ENCODE data around the gene COPG1. TPM values are rescaled to one million over a fixed set of nuclear protein-coding genes. Genes with fewer than 3 reads are reported as not detected.

Gene COPG1
- total and polyA plus RNA-seq, 2 of the 13 experiments (the other 11 are each of a cell fraction or from before 2014, with no cell fraction given), result 98.6 to 166 TPM

GRCh38 chr3:129271674-129272073 is 22.3 kb downstream of the COPG1 start:
- Histone ChIP-seq H3K9ac (ENCODE audit: insufficient read depth, low read depth, low read length) (no peak overlapping the region), H3K36me3 (replicated peaks in 1 of 2; ENCODE audit: control insufficient read depth in 1 of 2, insufficient read depth in 2 of 2, low read length in 2 of 2) (peaks cover 36 to 96% of the 10 kb centered on the region in 2 experiments), H3K4me1 (ENCODE audit: insufficient read depth, low read length) (no peaks in the 10 kb centered on the region), H3K27me3 (ENCODE audit: control insufficient read depth in 1 of 2, insufficient read depth in 2 of 2, low read length in 2 of 2) (no peaks in the 10 kb centered on the region), H4K20me1 (ENCODE audit: insufficient read depth, low read length) (no peaks in the 10 kb centered on the region), H2AFZ (ENCODE audit: low read length) (no peak overlapping the region), H3K27ac (ENCODE audit: extremely low read length, insufficient read depth, low read length) (no peak overlapping the region), H3K9me3 (ENCODE audit: low read length) (no peaks in the 10 kb centered on the region), H3K4me2 (ENCODE audit: low read depth, low read length) (no peak overlapping the region), H3K79me2 (ENCODE audit: insufficient read depth, low read length) (peaks cover 2% of the 10 kb centered on the region), H3K4me3 (replicated peaks in 1 of 3; ENCODE audit: insufficient read depth in 1 of 3, low read depth in 2 of 3, low read length in 3 of 3) (no peak overlapping the region)
- POLR2A ChIA-PET, result interaction anchor here (0.9 kb wide), 1 partner anchor 11 kb away, joined by 3 read pairs; no protein-coding TSS in a partner anchor
- CTCF ChIA-PET (ENCODE audit: low intra/inter-chr PET ratio, low total read pairs), result no interaction called here
- WGBS (ENCODE audit: low lambda C conversion rate), result 95% methylated on average over 2 of the region's 11 CpGs
- FAIRE-seq, result no peak
- intact Hi-C loops (cut with micrococcal nuclease; ENCODE audit: unreplicated experiment), result no loop called here
- DNase-seq (ENCODE audit: low spot score), result no peak
- no TSS peak for BruUV-seq (replicated peaks)
- ATAC-seq, result no peak; the same call in 1 of the 3 replicates
- in situ Hi-C loops (cut with HindIII; ENCODE audit: extremely low pct_ligation_motif_present, low pct_unique_long_range_greater_than_20kb), result no loop called here
- TF ChIP-seq ZNF691 (CRISPR knock-in tag; IDR thresholded peaks at IDR 0.05; ENCODE audit: borderline replicate concordance, low read depth) (no peak), AGO2 (optimal IDR thresholded peaks at IDR 0.05; ENCODE audit: low read depth, low read length) (peak; percentile 65), ETV5 (CRISPR knock-in tag; IDR thresholded peaks at IDR 0.05; ENCODE audit: borderline replicate concordance) (no peak), MAFF (IDR thresholded peaks at IDR 0.05; ENCODE audit: low read depth, low read length) (no peak), TAF15 (IDR thresholded peaks at IDR 0.05; ENCODE audit: low read depth, low read length, poor library complexity, severe bottlenecking) (no peak), ZNF280D (CRISPR knock-in tag; IDR thresholded peaks at IDR 0.05) (no peak), ZSCAN30 (CRISPR knock-in tag; IDR thresholded peaks at IDR 0.05) (no peak), RBFOX2 (IDR thresholded peaks at IDR 0.05; ENCODE audit: low read depth, low read length) (peak; percentile 41; the same call in 1 of the 2 replicates), MAFG (CRISPR knock-in tag; IDR thresholded peaks at IDR 0.05) (no peak), RBM22 (optimal IDR thresholded peaks at IDR 0.05; ENCODE audit: low read length) (peak; percentile 15), TBL1XR1 (IDR thresholded peaks at IDR 0.05; ENCODE audit: borderline replicate concordance, low read length, partially characterized antibody) (no peak)
- TF ChIP-seq, protein P1, sequence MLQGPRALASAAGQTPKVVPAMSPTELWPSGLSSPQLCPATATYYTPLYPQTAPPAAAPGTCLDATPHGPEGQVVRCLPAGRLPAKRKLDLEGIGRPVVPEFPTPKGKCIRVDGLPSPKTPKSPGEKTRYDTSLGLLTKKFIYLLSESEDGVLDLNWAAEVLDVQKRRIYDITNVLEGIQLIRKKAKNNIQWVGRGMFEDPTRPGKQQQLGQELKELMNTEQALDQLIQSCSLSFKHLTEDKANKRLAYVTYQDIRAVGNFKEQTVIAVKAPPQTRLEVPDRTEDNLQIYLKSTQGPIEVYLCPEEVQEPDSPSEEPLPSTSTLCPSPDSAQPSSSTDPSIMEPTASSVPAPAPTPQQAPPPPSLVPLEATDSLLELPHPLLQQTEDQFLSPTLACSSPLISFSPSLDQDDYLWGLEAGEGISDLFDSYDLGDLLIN (CRISPR knock-in tag; IDR thresholded peaks at IDR 0.05; ENCODE audit: borderline replicate concordance), result no peak
